Activated CD4-positive, alpha-beta T cell treated with anti-CD3 and anti-CD28 coated beads for 24 hours (primary cell): ENCODE measurements around the gene NLGN3.

Source experiments
- DNase-seq, 2 donors: peaks; one replicate each; pipeline ENCODE4 v3.0.0-alpha.2; 2020; ENCODE audit warnings: low read depth in 2 of 2

NLGN3 gene

DNA sequence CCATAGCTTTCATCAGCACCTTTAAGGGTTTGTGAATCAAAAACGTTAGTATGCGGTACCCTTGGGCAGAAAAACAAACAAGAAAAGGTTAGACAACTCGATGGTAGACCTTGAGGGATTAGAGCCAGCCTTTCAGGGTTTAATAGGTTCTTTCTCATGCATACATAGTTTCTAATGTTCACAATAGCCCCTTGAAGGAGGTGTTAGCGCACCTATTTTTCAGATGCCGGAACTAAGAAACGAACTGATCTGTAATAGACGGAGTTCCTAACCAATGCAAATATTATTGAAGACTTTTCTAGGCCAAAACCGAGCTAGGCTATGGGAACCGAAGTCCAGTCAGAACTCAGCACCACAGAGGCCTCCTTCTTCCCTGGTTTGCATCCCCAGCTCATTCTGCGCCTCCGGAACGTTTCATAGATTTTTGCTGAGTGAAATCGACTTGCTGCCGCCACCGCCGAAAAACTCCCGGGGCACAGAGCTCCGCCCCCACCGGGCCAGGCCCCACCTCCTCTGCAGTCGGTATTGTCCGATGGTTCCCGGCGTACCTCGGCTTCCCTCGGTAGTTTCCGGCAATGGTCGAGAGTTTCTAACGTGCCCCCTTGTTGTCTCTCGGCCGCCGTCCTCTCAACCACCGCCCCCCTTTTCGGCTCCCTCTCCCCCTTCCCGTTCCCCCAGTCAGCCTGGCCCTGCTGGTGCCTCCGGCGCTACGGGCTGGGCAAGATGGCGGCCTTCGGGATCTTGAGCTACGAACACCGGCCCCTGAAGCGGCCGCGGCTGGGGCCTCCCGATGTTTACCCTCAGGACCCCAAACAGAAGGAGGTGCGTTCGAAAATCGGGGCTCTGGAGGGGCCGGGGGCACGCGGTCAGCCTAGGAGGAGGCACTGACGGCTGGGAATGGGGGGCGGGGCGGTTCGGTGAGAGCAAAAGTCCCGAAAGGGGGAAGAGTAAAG lies 26.3 kb upstream of the NLGN3 start, which contains the start of gene MED12:
TSS of gene MED12 (plus strand) at position 565 of the 953 bp plus-strand sequence. CDS start at position 724, 159 bp downstream.
- DNase-seq: peak; percentile 67 to 76

DNA sequence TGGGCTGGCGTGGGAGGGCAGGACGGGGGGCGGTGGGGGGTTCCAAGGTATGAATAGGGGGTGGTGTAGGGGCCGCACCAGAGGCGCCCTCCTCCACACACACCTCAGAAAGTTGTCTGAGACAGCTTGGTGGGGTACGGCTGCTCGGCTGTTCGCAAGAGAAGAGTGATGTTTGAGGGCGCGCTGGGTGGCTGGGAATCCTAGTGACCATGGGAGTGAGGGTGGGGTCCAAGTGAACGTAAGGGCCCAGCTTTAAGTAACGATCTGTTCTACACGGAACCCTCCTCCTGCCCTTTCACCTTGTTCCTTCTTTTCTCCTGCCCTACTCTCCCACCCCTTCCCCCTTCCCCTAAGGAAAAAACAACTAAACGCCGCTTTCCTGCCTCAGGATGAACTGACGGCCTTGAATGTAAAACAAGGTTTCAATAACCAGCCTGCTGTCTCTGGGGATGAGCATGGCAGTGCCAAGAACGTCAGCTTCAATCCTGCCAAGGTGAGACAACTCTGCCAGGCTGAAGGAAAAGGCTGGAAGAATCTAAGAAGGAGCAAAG lies 25.6 kb upstream of the NLGN3 start:
- DNase-seq: no peak

DNA sequence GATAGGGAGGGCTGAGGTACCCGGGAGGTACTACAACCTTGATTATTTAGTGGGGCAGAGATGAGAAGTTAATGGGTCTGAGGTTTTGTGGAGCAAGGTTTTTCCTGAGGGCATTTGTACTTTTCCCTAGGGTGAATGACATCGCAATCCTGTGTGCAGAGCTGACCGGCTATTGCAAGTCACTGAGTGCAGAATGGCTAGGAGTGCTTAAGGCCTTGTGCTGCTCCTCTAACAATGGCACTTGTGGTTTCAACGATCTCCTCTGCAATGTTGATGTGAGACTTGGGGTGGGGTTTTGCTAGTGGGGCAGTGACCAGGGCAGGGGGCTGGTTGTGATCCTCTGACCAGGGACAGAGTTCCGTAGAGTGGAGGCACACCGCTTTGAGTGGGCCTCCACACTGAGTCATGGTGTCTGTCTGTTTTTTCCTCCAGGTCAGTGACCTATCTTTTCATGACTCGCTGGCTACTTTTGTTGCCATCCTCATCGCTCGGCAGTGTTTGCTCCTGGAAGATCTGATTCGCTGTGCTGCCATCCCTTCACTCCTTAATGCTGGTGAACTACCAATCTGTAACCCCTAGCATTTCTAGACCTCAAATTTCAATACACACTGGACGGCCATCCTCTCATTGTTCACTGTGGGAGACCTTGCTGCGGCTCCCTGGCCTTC lies 16.3 kb upstream of the NLGN3 start:
- no peak for DNase-seq

DNA sequence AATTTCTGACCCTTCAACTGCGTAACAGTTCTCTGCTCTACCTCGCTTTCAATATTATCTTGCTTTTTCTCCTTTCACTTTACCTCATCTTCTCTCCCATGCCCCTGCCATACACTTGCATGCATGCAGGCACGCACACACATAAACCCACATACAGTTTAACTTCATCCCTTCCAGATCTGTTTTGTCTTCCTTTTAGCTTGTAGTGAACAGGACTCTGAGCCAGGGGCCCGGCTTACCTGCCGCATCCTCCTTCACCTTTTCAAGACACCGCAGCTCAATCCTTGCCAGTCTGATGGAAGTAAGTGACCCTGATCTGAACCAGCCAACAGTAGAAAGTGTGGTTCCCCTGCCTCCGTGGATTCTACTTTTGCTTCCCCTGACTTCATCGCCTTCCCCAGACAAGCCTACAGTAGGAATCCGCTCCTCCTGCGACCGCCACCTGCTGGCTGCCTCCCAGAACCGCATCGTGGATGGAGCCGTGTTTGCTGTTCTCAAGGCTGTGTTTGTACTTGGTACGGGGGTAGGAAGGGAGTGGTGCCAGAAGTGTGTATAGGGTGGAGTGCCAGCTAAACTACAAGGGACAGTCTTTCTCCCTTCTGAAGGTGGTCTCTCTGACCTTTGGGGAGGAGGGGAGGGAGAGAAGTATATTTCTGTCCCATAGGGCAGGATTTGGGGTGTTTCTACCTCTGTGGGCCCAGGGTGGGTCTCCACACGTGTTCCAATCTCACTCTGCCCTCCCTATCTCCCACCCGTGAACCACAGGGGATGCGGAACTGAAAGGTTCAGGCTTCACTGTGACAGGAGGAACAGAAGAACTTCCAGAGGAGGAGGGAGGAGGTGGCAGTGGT lies 15.5 kb upstream of the NLGN3 start:
- peak; percentile 67 to 75 for DNase-seq

DNA sequence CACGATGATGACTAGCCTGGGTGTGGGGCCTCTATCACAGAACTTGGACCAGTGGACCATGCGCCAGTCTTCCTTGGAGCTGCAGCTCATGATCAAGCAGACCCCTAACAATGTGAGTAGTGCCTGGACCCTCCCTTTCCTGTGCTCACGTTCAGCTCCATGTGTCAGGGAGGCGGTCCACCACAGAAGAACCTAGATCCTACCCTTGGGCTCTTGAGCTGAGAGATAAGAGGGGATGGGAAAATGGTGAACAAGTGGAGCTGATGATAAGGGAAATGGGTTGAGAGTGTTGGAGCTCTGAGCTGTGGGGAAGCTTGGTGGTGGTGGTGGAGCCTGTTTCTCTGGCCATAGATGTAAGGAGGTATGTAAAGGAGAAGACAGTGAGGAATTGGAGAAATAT lies 13.1 kb upstream of the NLGN3 start:
- DNase-seq: no peak

DNA sequence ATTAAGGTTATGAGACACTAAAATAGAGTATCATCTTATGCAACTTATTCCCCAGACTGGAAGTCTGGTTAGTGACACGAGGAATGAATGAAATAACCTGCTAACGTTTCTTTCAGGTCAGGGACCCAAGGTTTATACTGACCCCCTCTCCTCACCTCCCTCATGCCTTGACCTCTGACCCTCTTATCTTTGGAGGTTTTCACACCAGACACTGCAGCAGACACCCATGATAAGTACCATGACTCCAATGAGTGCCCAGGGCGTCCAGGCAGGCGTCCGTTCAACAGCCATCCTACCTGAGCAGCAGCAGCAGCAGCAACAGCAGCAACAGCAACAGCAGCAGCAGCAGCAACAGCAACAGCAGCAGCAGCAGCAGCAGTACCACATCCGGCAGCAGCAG lies 4.2 kb upstream of the NLGN3 start:
- DNase-seq: no peak

DNA sequence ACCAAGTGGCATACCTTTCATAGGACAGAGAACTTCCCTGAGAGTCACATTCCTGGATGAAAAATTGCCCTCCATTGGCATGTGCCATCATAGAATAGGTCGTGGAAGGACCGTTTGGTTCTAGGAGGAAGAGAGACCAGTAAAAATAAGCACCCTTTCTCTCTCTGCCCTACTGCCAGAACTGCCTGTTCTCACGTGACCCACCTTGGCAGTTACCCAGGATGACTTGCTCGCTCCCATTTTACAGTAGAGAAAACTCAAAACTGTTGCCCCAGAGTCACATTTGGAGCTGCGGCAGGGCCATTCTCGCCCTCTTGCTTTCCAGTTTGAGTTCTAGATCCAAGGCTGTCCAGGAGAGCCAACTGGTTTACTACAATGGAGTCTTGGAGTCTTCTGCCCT lies 1.1 kb upstream of the NLGN3 start:
- DNase-seq: no peak

DNA sequence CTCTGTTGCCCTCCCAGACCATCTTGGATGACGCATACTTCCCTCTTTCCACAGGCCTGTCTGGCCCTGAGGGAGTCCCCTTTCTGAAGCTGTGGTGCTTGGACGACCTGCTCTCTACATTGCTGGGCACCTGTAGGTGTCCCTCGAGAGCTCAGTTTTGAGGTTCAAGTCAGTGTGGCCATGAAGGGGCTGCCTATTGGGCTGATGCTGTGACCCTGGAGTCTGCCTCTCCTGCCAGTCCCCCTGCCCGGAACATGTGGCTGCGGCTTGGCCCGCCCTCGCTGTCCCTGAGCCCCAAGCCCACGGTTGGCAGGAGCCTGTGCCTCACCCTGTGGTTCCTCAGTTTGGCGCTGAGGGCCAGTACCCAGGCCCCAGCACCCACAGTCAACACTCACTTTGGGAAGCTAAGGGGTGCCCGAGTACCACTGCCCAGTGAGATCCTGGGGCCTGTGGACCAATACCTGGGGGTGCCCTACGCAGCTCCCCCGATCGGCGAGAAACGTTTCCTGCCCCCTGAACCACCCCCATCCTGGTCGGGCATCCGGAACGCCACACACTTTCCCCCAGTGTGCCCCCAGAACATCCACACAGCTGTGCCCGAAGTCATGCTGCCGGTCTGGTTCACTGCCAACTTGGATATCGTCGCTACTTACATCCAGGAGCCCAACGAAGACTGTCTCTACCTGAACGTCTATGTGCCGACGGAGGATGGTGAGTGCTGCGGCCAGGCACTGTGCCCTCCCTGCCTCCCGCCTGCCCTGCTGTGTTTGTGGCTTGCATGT lies 3.0 kb downstream of the NLGN3 start:
- DNase-seq: no peak

DNA sequence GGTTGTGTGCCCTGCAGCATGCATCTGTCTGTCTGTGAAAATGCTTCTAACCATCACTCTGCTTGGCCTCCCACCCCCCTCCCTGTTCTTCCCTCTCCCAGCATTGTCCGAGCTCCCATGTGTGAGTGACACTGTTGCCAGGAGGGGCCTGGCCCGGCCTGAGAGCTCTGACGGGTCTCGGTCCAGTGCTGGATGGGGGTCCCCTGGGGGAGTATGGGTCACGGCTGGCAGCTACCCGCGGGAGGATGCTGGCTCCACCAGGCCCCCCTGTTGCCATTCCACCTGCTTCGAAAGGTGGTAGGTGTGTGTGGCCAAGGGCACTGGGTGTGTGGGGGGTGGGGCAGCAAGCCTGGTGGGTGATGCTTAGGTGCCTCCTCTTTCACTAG lies 3.6 kb downstream of the NLGN3 start:
- no peak for DNase-seq

DNA sequence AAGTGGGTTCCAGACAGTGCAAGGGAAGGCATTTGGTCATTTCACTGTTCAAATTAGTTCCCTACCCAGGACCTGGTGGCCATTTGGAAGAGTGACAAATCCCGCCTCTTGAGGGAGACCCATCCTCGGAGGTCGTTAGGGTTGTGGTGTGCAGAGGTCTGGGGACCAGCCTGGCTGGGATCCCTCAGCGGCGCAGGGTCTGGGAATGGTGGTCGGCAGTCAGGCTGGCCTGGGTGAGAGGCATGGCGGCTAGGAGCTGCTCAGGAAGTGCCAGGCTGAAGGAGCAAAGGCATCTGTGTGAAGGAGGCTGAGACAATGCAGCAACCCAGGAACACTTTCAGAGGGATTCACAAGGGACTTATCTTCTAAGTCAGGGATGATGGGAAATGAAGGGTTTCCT lies 6.7 kb downstream of the NLGN3 start:
- DNase-seq: no peak

DNA sequence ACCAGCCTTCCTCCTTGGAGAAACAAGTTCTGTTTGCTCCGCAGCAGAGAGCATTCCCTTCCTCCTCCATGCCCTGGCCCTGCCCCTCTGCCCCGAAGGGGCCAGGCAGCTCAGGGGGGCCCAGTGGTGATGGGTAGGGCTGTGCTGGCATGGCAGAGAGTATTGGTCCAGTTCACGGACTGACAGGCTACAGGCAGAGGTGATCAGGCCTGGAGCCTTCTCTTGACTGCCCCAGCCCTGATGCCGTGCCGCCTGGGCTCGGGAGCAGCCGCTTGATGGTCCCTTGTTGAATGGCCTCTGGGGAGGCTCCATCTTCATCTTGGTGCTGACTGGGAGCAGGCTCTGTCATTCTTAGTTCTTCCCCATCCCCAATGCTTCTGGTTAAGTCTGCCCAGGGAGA lies 9.6 kb downstream of the NLGN3 start:
- no peak for DNase-seq

DNA sequence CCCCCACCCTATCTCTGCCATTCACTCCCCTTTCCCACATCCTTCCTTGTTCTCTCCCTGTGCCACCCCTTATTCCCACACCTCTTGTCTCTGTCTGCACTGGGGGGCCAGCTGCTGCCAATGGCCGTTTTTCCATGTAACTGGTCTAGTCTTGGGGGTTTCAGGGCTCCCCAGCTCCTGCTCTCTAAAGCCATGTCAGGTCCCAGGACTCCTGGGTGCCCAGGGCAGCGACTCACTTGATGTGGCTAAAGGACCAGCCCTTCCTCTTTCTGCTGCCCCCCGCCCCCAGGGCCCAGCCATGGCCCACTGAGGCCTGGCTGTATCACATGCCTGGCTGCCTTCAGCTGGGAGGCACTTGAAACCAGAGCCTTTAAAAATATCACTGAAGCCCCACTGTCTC lies 10.0 kb downstream of the NLGN3 start:
- no peak for DNase-seq

DNA sequence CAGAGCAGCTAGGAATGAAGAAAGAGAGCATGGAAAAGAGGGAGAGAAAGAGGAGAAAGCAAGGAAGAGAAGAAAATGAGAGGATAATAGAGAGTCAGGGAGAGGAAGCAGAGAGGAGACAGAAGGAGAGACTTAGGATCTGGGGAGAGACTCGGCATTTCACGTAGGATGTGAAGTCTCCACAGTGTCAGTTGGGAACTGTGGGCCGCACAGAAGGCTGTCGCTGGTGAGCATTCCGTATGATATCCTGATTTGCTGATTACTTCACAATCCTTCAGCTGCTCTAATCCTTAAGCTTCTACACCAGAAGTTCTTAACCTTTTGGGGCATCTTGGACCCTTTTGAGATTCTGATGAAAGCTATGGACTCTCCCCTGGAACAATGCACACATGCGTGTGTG lies 14.0 kb downstream of the NLGN3 start:
- DNase-seq: no peak

DNA sequence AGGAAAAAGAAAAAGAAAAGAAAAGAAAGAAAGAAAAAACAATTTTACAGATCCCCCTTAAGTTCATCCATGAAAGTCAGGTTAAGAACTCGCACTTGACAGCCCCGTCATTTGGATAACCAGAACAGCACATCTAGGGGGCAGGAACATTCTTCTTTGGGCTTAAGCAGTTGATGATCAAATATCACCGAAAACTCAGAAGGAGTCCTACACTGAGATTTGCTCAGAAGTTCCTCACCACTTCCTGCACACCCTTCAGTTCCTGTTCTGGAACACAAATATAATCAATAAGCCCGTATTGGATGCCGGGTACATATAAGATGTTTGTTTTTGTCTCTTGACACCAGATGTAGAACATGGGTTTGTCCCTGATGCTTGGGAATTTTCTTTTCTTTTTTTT lies 14.7 kb downstream of the NLGN3 start:
- no peak for DNase-seq

DNA sequence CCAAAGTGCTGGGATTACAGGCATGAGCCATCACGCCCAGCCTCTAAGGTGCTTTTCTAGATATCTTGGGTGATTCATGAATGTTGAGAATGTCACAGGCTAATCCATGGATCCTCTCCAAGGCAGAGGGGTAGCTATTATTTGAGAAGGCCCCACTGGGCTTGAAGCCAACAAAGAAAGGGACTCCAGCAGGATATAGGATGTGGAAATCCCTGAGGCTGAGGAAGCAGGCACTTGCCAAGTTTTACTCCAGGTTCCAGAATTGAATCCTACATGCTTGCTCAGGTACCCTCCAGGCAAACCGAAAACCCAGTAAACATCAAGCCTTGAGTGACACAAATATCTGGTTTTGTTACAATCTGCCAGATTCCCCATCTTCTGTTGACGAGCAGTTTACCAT lies 15.8 kb downstream of the NLGN3 start:
- DNase-seq: no peak

DNA sequence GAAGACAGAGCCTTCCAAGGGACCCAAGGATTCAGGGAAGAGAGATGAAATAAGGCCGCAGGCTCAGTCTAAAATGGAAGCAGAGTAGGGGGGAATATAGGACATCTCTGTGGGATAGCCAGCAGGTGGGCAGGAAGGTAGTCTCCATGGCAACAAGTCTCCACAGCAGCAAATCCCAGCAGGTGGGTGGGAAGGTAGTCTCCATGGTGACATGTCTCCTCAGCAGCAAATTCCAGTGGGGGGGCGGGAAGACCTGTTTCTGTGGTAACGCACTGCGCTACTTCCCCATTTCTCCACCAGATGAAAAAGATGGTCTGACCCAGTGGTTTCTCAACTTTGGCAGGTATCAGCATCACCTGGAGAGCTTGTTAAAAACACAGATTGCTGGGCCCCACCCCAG lies 18.3 kb downstream of the NLGN3 start:
- DNase-seq: no peak

DNA sequence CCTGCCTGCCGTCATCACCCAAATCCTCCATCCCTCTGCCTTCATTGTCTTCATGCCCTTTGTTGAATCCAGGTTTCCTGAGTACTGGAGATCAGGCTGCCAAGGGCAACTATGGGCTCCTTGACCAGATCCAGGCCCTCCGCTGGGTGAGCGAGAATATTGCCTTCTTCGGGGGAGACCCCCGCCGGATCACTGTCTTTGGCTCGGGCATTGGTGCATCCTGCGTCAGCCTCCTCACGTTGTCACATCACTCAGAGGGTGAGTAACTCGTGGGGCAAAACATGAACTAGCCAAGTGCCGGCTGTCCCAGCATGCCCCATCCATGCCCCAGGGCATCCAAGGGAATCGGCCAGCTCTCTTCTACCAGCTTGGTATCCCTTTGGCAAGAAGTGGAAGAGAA lies 19.4 kb downstream of the NLGN3 start:
- DNase-seq: no peak

DNA sequence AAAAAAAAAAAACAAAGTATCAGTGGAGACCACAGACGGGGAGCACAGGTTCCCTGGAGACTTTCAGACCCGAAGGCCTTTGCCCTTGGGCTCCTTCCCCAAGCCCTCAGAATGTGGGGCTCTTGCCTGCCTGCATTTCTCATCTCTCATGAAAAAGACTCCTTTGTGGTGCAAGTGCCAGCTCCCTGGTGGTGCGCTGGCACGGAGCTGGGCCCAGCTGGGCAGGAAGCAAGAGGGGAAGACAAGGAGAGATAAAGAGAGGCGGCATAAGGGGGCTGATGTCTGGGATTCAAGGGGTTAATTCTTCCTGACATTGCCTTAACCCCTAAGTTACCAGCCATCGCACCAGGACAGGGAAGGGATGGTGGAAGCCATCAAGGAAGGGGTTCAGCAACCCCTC lies 21.8 kb downstream of the NLGN3 start:
- no peak for DNase-seq

DNA sequence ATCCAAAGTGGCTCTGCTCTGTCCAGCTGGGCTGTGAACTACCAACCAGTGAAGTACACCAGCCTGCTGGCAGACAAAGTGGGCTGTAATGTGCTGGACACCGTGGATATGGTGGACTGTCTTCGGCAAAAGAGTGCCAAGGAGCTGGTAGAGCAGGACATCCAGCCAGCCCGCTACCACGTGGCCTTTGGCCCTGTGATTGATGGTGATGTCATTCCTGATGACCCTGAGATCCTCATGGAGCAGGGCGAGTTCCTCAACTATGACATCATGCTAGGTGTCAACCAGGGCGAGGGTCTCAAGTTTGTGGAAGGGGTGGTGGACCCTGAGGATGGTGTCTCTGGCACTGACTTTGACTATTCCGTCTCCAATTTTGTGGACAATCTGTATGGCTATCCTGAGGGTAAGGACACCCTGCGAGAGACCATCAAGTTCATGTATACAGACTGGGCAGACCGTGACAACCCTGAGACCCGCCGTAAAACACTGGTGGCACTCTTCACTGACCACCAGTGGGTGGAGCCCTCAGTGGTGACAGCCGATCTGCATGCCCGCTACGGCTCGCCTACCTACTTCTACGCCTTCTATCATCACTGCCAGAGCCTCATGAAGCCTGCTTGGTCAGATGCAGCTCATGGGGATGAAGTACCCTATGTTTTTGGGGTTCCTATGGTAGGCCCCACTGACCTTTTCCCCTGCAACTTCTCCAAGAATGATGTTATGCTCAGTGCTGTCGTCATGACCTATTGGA lies 22.6 kb downstream of the NLGN3 start:
- DNase-seq: no peak

DNA sequence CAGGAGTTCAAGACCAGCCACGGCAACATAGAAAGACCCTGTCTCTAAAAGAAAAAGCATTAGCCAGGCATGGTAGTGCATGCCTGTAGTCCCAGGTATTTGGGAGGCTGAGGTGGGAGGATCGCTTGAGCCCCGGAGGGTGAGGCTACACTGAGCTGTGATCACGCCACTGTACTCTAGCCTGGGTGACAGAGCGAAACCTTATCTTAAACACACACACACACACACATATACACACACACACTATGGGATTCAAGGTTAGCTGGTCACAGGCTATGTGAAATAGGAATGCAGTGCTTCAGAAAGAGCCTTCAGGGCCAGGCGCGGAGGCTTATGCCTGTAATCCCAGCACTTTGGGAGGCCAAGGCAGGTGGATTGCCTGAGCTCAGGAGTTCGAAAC lies 23.5 kb downstream of the NLGN3 start:
- no peak for DNase-seq
